ENCODE measurements around the gene MCTP2.

- TF ChIP-seq ZNF138 (CRISPR knock-in tag; conservative IDR thresholded peaks at IDR 0.05) (no peak), CTCF (IDR thresholded peaks at IDR 0.05) (no peak), STAT6 (CRISPR knock-in tag; conservative IDR thresholded peaks at IDR 0.05; ENCODE audit: low read depth) (no peak), RELA (CRISPR knock-in tag; IDR thresholded peaks at IDR 0.05; ENCODE audit: borderline replicate concordance) (no peak), ZNF317 (CRISPR knock-in tag; IDR thresholded peaks at IDR 0.05; ENCODE audit: borderline replicate concordance, low read depth) (no peak), GTF2I (CRISPR knock-in tag; conservative IDR thresholded peaks at IDR 0.05) (no peak), CREB1 (CRISPR knock-in tag; IDR thresholded peaks at IDR 0.05) (no peak), MAX (CRISPR knock-in tag; IDR thresholded peaks at IDR 0.05) (no peak), ESRRA (CRISPR knock-in tag; IDR thresholded peaks at IDR 0.05; ENCODE audit: borderline replicate concordance) (no peak), SMAD4 (CRISPR knock-in tag; IDR thresholded peaks at IDR 0.05) (no peak), SMAD3 (CRISPR knock-in tag; IDR thresholded peaks at IDR 0.05; ENCODE audit: borderline replicate concordance) (no peak)
- TF ChIP-seq, protein P1, sequence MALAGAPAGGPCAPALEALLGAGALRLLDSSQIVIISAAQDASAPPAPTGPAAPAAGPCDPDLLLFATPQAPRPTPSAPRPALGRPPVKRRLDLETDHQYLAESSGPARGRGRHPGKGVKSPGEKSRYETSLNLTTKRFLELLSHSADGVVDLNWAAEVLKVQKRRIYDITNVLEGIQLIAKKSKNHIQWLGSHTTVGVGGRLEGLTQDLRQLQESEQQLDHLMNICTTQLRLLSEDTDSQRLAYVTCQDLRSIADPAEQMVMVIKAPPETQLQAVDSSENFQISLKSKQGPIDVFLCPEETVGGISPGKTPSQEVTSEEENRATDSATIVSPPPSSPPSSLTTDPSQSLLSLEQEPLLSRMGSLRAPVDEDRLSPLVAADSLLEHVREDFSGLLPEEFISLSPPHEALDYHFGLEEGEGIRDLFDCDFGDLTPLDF (CRISPR knock-in tag; IDR thresholded peaks at IDR 0.05): no peak
Measured at GRCh38 chr15:94280301-94280700, 48.9 kb downstream of the MCTP2 start.

All from WTC11 (cell line).